Nucleus accumbens (tissue), 56 donors: Measurements from ENCODE around the gene DLX5.

Experiments
- DNase-seq, 56 donors: peaks; one replicate each; lab custom pipeline; 2025; lab: John Stamatoyannopoulos, UW

DLX5 gene

DNA sequence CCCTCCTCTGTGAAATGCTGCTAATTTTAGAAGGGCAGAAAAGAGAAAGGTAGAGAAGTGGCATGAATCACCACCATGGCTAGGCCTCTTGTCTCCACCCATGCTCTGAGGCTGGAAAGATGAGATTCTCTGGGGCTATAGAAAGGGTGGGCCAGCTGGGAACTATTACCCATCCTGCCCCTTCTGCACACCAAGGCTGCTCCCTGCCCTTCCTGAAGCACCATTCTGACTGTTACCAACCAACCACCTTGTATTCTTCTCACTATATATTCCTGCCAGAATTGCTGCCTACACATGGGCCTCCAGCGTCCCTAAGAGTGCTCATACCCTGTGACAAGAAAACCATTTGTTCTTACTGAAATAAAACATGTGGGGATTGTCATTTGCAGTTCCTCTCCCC lies 30.7 kb downstream of the DLX5 start:
- DNase-seq, result no peak

DNA sequence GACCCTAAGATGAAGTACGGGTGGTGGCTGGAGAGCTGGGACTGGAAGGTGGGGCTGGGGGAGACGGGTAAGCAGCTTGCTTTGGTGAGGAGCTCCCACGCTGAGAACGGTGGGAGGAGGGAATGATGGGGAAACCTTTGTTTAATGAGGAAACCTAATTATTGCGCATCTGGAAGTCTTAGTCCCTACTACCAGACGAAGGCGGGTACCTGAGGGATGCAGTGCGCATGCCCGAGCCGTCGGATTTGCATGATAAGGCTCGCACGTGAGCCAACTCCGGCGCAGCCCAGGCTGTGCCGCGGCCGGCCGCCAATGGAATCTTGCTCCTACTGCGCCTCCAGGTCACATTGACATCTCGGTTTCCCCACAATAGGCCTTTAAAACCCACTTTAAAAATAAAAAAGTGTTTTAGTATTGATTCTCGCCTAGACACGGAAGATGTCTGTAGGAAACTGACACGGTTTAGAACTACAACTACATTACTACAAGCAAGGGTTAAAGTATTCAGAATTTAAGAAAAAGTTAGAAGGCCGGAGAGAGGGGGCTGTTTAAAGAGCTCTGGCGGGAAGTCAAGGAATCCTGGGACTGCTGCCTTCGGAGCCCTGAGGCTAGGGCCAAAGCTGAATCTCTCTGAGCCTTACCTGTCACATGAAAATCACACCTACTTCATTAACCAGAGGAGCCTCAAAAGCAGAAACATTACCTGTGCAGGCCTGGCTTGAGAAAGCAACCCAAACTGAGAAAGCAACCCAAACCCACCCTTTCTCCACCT lies 31.4 kb downstream of the DLX5 start:
- DNase-seq, result peak in 4 of 56 donors; percentile 7 to 47 (median 30)

DNA sequence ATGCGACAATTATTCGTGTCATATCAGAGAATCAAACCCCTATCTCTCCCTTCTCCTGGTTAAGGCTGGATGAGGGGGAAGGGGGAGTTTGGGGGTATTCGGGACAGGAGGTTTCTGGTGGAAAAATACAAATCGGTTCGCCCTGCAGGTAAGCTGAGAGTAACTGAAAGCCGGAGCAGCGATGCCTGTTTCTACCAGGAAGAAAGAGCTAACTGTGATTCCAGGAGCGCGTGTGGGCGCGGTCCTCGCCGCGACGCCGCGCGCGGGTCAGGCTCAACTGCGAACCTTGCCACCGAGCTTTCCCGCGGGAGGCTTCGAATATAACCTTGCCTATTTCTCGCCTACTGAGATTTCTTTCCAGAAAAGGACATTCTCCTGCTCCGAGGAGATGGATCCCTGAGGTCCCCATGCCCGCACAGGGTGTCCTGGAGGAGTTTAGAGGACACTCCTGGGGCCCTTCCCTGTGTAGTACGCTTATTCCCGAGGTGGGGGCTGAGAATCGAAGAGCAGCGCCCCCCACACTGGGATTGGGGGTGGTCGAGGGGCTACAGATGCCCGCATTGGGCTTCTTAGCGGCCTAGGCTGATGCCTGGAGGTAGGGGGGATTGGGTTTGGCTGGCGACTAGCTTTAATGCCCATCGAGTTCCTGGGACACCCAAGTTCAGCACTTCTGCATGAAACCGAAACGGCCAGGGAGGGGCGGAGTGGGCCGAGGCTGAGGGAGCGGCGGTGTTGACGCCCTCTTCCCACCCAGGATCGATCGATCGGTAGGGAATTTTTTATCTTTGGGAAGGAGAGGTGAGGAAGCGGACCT lies 32.2 kb downstream of the DLX5 start:
- DNase-seq, result peak in 1 of 56 donors; percentile 45

DNA sequence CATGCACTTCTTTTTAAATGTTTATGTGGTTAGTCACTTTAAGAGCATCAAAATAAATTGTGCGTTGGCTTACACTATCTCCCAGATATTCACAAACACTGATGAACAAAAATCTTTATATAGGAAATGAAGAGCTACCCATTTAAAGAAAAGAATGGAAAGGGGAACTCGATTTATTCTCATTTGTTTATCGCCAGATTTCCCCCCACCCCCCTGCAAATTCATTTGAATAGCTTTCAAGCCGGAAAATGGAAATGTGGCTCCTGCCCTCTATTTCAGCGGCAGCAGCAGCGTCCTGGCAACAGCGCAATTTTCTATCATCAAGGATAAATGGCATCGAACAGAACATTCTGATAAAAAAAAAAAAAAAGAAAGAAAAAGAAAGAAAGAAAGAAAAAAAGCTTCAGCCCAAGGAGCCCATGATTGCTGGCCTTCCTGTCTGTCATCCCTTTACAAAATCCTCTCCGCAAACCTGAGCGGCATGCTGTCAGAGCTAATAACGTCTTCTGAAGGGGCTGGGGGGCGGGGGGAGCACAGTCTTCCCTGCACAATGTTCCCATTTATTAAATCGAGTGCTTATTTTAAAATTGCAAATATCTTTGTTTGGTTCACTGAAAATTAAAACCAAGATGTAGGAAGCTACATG lies 33.0 kb downstream of the DLX5 start:
- DNase-seq, result peak in 1 of 56 donors; percentile 26

DNA sequence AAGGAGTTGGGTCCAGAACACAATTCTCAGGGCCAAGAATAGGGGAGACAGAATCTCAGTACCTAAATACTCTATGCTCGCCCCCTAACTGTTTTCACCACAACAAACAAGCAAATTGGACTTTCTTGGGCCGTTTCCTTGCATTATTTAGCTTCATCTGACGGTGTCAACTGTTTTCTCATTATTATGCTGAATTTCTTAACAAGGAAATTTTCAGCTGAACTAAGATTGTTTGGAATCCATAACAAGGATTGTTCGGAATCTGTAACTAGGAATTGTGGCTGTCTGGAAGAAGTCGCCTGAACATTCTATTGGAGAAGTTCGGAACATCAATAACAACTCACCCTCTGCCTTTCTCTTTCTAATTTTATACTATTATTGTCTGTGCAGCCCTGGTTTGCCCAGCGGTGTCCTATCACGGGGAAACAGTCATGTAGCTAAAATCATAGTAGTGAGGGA lies 34.7 kb downstream of the DLX5 start:
- no peak for DNase-seq

DNA sequence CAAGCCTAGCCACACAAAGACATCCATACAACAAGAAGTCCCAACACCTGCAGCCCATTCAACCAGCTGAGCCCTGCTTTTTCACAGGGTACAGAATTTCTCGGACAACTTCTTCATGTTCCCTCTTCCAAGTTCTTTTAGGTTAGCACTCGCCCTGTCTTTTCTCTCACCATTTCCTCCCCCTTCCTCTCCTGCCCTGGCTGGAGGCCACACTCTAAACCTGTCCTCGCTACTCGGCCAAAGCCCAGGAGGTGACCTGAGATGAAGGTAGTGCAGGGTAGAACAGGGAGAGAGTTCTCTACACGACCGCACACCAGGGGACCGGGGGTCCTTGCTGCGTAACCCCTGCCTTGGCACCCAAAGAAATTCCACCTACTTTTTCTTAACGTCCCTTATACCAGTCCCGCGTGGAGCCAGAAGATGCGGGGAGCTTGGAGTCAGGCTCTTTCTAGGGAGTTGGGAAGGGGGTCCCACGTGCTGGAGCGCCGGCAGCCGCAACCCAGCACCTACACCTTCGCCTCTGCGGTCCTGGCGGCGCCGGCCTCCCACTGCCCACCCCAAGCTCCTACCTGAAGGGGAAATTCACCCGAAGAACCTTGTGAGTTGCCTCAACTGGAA lies 35.3 kb downstream of the DLX5 start:
- DNase-seq, result no peak

DNA sequence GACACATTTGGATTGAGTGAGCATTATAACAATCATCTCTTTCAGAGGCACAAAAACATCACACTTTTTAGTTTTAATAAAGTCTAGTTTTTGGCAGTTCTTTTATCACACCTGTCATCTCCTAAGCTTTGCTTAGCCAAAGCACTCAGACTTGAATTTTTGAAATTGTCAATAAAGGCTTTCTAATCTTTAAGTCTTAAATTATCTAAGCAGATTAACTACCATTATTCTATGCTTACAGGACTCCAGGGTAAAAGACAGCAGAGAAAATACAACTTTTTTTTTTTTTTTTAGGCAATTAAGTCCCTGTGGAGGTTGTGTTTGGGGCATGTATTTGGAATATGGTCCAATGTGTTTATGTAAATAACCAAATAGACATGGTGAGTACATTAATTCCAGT lies 36.9 kb downstream of the DLX5 start:
- no peak for DNase-seq

DNA sequence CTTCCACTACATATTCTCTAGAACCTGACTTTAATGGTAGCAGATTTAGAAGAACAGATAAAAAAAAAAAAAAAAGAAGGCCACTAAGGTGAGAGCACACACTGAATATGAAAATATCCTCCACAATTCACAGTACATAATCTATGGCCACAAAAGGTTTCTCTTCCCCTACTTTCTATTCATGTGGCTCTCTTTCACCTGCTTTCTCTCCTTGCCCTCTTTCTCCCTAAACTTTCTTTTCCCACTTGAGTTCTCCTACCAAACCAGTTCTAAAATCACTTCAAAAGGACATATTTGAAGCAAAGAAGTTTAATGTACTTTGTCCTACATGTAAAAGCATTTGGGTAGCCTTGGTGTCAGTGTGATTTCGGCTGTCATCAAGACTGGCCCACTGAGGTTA lies 37.7 kb downstream of the DLX5 start:
- DNase-seq, result no peak

DNA sequence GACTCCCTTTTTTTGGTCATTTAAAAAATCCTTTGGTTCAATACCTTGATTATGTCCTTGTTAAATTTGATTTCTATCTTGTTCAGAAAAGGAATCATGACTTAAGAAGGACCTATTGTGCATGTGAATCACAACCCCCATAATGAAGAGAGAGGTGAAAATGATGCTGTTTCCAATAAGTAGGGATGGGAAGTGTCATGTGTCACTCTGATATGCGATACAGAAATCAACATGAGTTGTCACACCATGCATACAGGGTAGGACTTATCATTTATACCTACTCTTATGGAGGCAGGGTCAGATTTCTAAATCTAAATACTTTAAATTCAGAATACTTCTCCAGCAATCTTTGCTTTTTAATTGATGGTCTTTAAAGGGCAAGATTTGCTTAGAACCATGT lies 38.6 kb downstream of the DLX5 start:
- DNase-seq, result no peak

DNA sequence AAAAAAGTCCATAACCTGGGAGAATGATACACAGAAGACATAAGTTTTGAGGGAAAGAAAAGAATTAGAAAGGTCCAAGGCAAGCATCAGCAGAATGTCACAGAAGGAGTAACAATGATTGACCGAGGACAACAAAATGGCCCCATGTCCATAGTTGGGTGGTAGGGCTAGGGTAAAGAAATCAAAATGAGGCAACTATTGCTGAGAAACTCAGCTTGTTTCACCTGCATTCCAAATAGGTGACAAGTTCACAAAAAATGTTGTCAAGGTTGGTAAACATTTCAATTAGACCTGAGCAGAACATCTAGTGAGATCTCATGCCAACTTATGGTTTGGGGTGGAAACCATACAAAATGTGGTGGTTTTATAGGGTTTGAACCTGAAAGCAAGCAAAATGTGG lies 42.0 kb downstream of the DLX5 start:
- DNase-seq, result no peak

DNA sequence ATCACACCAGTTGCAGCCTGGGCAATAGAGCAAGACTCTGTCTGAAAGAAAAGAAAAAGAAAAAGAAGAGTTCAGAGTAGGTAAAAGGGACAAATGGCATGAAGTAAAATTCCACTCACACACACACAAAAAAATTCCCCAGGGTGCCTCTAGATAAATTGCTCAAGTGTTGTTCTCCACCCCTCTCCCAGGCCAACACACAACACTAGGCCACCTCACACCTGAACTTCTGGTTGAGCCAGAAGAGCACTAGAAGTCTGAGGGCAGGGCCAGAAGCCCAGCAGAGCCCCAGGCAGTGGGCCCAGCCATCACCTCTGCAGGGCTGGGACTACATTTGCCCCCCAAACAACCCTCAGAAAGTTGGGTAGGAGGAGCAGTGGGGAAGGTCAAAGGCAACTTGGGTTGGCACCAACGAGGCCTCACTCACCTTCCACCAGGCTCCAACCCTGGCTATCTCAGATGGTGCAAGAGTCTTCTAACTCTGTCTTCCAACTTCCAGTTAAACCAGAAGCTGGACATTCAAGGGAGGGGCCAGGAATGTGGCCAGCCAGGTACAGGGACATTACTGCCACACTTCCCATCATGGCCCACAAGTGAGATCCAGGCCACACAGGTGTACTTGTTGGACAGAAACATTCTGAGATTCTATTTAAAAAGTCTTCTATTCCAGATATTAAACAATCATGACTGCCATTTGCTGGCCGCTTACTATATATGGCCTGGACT lies 44.9 kb downstream of the DLX5 start:
- no peak for DNase-seq

DNA sequence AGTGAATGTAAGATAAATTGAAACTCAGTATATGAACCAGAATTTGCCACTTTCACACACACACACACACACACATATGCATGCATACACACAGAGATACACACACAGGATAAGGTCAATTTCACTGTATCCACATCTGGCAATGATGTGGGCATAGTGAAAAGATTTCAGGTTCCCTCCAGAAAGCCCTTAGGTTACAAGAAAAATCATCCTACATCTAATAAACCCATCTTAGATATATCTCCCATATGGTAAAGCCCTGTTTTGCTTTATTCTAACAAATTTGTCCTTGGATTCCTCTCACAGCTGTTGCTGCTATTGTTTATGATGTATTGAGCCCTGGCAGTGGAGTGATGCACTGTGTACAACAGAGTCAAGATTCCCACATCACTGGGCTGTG lies 47.2 kb downstream of the DLX5 start:
- DNase-seq, result no peak

DNA sequence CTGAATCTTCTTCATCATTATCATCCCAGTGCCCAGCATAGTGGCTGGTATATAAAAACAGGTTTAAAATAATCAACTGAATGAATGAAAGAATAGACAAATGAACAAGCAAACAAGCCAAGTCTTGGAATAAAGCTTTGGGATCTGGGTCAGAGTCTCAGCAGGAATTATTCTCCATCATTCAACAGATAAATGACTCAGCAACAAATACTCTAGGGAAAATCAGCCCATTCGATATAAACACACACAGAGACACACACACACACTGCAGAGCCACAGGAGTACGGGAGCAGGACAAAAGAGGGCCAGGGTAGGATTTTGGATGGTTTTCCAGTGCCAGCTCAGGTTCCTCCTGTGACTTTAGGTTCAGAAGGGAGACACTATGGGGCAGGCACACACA lies 48.5 kb downstream of the DLX5 start:
- DNase-seq, result no peak

DNA sequence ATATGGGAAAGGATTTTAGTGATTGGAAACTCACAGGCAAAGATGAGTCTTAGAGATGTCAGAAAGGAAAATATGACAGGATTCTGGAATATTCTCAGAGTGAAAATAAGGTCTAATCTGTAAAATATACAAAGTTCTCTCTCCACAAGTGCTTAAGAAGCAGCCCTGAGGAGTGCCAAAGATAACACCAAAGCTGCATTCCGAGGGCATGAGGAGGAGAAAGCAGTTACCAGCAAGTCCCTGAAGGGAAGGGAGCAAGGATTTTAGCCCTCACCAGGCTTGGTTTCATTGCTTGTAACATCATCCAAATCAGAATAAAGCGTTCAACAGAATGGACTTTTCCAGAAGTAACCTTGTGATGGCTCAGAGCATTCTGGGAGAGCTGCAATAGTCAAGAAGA lies 50.6 kb downstream of the DLX5 start:
- DNase-seq, result no peak

DNA sequence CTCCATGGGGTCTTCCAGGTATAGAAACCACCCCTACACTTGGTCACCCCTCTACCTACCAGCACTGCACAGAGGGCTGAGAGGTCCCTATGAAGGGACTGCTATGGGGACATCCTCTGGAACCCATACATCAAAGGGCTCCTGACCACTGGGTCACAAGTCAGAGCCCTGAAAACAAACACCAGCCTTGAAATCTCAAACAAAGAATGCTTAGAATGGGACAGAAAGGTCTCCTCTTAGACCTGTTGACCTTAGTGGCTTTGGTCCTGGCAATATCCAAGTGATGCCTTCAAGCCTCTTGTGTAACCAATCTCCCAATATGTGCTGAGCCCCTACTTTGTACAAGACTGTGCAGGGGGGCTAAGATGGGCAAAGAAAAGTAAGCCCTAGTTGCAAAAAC lies 53.9 kb downstream of the DLX5 start:
- DNase-seq, result no peak
